ENCODE data around the gene PAQR6.

DNA sequence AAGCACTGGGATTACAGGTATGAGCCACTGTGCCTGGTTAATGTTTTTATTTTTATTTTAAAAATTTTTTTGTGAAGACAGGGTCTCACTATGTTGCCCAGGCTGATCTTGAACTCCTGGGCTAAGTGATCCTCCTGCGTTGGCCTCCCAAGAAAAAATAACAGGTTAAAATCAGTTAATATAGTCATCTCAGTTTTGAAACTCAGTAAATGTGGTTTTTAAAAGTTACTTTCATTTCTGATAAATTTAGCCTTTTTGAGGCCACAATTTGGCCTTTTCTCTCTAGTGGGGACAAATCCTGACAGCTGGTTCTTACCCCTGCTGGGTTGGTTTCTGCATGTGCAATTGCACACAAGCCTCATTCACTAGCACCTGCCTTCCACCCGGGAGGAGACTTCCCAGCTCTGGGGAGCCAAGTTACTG is 21.7 kb downstream of the PAQR6 start:
- TF ChIP-seq, protein P1, sequence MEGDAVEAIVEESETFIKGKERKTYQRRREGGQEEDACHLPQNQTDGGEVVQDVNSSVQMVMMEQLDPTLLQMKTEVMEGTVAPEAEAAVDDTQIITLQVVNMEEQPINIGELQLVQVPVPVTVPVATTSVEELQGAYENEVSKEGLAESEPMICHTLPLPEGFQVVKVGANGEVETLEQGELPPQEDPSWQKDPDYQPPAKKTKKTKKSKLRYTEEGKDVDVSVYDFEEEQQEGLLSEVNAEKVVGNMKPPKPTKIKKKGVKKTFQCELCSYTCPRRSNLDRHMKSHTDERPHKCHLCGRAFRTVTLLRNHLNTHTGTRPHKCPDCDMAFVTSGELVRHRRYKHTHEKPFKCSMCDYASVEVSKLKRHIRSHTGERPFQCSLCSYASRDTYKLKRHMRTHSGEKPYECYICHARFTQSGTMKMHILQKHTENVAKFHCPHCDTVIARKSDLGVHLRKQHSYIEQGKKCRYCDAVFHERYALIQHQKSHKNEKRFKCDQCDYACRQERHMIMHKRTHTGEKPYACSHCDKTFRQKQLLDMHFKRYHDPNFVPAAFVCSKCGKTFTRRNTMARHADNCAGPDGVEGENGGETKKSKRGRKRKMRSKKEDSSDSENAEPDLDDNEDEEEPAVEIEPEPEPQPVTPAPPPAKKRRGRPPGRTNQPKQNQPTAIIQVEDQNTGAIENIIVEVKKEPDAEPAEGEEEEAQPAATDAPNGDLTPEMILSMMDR (IDR thresholded peaks at IDR 0.05): no peak
- TF ChIP-seq POLR2A (IDR thresholded peaks at IDR 0.05): no peak

Measured in testis (tissue), 2 donors.